GM12873 (cell line): ENCODE data around the gene GLI1.

Experiments used
- CTCF ChIP-seq: IDR thresholded peaks from 2 replicates; pipeline ENCODE4 v1.5.1; 2012; ENCODE audit warnings: low read depth, mild to moderate bottlenecking, moderate library complexity, low read length, control low read depth; ENCODE audit not compliant: insufficient read depth; ENCODE audit errors: missing control alignments

The GLI1 gene

DNA sequence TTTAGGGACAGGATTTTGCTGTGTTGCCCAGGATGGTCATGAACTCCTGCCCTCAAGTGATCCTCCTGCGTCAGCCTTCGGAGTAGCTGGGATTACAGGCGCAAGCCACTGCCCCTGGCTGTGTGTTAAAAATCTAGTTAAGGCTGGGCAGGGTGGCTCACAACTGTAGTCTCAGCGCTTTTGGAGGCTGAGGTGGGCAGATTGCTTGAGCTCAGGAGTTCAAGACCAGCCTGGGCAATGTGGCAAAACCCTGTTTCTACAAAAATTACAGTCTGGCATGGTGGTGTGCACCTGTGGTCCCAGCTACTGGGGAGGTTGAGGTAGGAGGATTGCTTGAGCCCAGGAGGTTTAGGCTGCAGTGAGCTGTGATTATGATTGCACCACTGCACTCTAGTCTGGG lies 51.6 kb downstream of the GLI1 start:
- no peak for TF ChIP-seq CTCF

- TF ChIP-seq CTCF, result no peak
Observed at GRCh38 chr12:57511588-57512325, 52.2 kb downstream of the GLI1 start.

- no peak for TF ChIP-seq CTCF
Observed at GRCh38 chr12:57512665-57513064, 53.1 kb downstream of the GLI1 start.

DNA sequence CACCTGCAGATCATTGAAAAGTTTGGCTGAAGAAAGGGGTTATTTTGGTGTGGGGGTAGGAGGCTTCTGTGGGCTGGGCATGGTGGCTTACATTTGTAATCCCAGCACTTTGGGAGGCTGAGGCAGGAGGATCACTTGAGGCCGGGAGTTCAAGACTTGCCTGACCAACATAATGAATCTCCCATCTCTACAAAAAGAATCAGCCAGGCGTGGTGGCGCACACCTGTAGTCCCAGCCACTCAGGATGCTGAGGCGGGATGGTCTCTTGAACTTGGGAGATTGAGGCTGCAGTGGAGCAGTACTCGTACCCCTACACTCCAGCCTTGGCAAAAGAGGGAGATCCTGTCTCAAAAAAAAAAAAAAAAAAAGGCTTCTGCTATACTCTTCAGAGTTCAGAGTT lies 53.7 kb downstream of the GLI1 start:
- no peak for TF ChIP-seq CTCF

DNA sequence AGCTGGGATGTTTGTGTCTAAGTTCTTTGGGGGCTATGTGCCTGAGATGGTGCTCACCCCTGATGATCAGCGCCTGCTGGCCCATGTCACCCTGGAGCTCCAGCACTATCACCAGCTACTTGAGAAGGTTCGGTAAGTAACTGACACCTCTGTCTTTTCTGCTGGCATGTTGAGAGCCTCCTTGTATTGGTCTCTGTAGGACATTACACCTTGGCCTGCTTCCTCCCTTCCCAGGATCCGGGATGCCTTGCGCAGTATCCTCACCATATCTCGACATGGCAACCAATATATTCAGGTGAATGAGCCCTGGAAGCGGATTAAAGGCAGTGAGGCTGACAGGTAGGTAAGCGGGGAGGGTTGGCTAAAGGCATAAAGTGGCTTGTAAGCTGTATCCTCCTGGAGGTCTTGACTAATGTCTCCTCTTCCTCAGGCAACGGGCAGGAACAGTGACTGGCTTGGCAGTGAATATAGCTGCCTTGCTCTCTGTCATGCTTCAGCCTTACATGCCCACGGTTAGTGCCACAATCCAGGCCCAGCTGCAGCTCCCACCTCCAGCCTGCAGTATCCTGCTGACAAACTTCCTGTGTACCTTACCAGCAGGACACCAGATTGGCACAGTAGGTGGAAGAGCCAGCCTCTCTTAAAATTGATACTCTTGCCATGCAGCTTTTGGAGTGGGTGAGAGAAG lies 55.3 kb downstream of the GLI1 start:
- no peak for TF ChIP-seq CTCF

- no peak for TF ChIP-seq CTCF
Observed at GRCh38 chr12:57515408-57515933, 55.9 kb downstream of the GLI1 start.

DNA sequence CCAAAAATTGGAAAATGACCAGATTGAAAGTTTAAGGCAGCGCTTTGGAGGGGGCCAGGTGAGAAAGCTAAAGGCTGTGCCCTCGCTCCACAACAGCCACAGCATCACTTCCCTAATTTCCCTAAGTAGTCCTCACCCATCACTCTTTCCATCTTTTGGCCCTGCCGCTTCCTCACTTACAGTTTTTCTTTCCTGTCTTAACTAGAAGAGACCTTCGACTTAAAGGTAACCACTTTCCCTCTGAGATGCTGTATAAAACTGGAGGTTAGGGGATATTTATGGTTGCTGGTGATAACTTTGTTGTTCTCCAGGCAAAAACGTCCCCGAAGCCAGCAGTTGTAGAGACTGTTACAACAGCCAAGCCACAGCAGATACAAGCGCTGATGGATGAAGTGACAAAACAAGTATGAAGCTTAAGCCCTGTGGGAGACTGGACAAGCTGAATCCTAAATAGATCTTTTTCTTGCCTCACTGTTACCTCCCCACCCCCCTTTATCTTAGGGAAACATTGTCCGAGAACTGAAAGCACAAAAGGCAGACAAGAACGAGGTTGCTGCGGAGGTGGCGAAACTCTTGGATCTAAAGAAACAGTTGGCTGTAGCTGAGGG lies 56.5 kb downstream of the GLI1 start:
- no peak for TF ChIP-seq CTCF
